HG03521 (cell line): ENCODE data around the gene RNPEPL1.

Experiments
- ATAC-seq: cut with Tn5 transposase; IDR thresholded peaks from one replicate; pipeline ENCODE4 v1.9.1; 2021; ENCODE audit warnings: mild to moderate bottlenecking, moderate library complexity; ENCODE audit not compliant: unreplicated experiment

Gene RNPEPL1

DNA sequence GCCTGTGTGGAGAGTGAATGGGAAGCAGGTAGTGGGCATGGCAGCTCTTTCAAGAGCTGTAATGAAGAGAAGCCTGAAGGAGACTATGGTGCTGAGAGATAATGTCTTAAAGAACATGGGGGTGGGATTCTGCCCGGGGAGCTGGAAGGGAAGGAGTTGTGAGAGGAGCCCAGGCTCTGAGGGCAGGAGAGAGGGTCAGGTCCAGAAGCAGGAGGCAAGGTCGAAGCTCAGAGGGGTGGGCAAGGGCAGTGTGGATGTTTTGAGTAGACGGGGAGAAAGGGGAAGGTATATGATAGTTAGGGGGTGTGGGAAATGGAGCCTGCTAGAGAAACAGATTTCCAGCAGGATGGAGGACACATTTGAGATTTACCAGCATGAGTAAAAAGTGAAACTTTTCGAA is 20.4 kb downstream of the RNPEPL1 start:
- ATAC-seq = no peak

- no peak for ATAC-seq
Observed at GRCh38 chr2:240589375-240589774, 21.1 kb downstream of the RNPEPL1 start.

DNA sequence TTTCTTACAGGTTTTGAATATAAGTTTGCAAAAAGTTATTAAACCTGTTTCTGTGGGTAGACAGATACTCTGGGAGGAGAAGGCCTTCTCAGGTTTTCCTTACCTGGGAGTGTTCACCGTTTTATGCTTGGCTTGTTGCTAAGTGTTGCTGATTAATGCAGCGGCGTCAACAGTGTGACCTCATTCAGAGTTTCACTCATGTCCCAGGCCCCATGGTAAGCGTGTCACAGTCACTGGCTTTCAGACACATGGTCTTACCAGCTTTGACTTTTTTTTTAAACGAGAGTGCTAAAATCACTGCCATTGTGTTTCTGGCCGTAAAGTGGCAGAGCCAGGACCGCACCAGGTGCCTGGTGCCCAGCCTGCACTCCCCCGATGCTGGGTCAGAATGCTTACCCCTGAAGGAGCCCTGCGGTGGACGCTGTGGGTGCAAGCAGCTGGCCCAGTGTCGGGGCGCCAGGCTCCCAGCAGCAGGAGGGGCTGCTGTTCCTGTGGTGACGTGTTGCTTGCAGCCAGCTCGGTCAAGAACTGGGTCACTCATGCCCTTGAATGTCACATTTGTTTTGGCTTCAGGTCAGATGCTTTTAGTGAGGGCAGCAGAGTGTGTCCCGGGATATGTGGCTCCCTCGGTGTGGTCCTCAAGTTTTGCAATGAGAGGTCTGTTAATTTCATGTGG is 21.7 kb downstream of the RNPEPL1 start:
- ATAC-seq = no peak

DNA sequence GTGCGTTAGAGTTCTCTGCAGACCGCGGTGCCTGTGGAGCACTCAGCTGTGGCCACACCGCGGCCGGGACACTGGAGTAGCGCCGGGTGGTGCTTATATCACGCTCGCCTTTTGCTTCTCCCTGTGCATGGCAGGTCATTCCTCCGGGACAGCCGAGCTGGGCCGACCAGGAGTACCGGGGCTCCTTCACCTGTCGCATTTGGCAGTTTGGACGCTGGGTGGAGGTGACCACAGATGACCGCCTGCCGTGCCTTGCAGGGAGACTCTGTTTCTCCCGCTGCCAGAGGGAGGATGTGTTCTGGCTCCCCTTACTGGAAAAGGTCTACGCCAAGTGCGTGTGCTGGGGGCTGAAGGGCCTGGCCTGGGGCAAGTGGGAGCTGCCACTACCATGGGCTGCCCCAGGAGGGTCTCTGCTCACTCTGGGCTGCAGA is 22.4 kb downstream of the RNPEPL1 start:
- no peak for ATAC-seq

GRCh38 chr2:240591226-240591625 is 22.9 kb downstream of the RNPEPL1 start:
- no peak for ATAC-seq

GRCh38 chr2:240591784-240592183 is 23.5 kb downstream of the RNPEPL1 start:
- no peak for ATAC-seq

GRCh38 chr2:240593026-240593702 is 24.9 kb downstream of the RNPEPL1 start:
- no peak for ATAC-seq

DNA sequence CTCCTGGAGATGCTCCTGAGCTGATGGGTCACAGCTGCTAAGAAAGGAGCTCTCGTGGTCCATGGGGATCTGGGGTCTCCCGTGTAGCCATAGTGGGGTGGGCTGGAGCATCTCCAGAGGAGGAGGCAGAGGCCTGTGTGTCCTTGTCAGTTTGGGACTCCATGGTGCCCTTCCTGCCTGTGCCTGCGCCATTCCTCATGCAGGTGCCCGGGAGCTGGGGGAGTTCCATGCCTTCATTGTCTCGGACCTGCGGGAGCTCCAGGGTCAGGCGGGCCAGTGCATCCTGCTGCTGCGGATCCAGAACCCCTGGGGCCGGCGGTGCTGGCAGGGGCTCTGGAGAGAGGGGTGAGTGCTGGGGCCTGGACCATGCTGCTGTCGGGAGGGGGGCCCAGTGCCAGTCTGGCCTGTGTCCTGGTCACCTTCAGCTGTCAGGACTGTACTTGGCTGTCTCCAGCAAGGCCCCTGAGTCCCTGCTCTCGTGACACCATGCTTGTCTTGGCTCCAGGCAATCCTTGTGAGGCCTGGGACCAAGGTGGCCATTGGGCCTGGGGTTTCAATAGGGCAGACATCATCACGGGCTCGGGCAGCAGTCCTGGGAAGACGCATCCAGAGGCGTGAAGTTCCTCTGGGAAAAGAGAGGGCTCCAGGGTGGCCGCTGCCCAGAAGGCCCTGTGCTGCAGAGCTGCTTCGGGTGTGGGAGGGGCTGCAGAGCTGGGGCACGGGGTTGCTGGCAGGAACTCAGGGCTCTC is 25.6 kb downstream of the RNPEPL1 start:
- no peak for ATAC-seq

DNA sequence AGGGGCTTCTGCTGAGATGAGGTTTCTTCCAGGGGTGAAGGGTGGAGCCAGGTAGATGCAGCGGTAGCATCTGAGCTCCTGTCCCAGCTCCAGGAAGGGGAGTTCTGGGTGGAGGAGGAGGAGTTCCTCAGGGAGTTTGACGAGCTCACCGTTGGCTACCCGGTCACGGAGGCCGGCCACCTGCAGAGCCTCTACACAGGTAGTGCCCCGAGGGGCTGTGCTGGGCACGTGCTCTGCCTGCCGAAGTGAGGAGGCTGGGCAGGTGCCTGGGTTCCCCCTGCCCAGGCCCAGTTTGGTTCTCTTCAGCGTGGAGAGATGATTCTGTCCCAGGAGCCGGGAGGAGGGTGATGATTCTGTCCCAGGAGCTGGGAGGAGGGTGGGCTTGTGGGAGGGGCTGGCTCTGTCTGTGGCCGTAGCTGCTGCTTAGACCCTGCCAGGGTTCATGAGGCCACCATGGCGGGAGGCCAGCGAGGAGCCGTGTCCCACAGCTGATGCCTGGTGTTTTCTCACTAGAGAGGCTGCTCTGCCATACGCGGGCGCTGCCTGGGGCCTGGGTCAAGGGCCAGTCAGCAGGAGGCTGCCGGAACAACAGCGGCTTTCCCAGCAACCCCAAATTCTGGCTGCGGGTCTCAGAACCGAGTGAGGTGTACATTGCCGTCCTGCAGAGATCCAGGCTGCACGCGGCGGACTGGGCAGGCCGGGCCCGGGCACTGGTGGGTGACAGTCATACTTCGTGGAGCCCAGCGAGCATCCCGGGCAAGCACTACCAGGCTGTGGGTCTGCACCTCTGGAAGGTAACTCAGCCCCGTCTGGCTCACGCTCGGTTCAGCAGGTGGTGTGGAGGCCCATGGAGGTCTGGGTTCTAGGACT is 26.5 kb downstream of the RNPEPL1 start:
- no peak for ATAC-seq

DNA sequence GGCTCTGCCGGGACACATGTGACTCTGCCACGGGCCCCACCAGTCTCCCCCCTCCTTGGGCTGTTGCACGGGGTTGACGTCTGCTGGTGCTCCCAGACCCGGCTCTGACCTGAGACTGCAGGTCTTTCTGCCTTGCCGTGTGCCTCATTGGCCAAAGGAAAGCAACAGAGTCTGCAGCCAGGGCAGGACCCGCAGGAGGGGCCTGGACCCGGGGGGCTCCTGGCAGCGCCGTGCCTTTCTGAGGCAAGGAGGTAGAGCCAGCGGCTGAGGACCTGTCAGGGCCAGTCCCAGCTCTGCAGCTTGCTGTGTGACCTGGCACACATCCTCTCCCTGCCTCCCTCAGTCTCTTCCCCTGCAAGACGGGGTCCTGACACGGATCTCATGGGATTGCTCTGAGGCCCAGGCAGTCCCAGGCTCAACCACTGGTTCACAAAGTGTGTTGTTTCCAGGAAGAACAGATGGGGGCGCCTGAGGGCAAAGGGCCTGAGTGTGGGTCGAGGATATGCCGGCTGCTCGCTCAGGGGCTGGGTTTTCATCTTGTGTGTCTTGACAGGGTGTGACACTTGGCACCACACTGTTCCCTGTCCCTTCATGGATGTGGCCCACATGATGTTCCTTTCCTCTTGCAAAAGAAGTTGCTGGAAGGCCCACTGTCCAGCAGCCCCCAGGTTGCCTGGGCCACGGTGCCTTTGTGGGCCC is 27.2 kb downstream of the RNPEPL1 start:
- ATAC-seq = no peak

- ATAC-seq = no peak
Observed at GRCh38 chr2:240596080-240596460, 27.8 kb downstream of the RNPEPL1 start.

GRCh38 chr2:240596491-240596931 is 28.2 kb downstream of the RNPEPL1 start:
- no peak for ATAC-seq

DNA sequence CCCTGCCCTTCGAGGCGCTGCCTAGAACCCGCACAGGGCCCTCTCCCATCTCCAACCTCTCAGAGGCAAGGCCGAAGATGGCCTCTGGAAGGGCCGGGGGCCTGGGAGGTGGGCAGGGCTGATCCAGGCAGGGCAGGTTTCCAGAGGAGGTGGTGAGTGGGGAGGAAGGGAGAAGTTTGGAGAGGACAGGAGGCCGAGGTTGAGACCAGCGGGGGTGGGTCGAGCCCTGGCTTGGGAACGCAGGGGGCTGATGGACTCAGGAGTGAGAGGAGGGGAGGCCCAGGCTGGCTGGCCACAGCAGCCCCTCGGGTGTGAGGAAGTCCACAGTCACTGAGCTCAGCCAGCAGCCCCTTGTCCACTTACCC is 28.8 kb downstream of the RNPEPL1 start:
- ATAC-seq = no peak

- no peak for ATAC-seq
Observed at GRCh38 chr2:240597419-240598181, 29.3 kb downstream of the RNPEPL1 start.

- no peak for ATAC-seq
Observed at GRCh38 chr2:240598311-240598911, 30.1 kb downstream of the RNPEPL1 start.

- no peak for ATAC-seq
Observed at GRCh38 chr2:240599141-240599583, 30.9 kb downstream of the RNPEPL1 start.

DNA sequence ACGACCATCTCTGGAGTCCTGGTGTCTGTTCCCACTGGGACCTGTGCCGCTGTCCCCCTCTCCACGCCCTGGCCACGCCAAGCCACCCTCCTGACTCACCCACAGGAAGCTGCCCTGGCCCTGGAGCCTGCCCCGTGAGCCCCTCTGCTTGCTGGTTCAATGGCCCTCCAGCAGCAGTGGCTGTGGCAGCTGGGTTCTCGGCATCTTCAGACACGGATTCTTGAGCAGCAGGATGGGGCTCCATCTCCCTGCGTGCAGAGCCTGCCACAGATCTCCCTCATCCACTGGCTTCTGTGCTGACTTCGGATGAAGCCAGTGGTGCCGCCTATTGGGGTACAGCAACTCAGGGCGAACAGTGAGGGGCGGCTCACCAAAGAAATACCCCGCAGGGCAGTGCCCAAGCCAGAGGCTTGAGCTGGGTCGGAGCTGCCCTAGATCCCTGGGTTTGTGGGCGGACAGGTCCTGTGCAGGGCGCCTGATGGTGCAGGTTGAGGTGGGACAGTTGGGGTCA is 32.2 kb downstream of the RNPEPL1 start:
- ATAC-seq = no peak

DNA sequence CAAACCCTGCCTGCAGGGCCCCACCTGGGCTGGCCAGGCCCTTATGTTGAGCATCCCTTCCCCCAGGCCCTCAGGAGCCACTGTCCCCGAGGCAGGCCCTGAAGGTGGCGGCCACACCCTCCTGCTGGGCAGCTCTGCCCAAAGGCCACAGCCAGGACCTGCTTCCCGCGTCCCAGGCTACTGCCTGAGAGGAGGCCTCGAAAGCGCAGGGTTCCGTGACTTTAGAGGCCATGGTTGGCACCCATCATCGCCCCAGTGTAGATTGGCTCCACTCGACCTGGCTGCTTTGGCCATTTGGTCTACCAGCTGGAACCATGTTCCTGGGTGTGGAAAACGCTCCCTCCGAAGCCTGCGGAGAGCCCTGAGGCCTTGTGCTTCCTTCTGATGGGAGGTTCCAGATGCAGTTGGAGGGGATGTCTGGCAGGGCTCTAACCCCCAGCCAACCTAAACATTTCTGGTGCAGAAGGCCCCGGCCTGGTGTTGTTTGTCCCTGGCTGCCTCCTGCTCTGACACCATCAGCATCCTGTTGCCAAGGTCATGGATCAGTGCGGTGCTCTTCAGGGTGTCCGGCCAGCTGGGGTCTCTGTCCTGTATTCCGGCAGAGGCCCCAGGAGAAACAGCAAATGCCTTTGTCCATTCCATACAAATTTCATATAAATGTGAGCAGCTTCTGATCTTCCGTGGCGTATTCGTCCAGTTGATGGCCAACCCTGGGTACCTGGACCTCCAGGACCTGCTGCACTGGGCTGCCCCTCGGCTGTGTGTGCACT is 33.0 kb downstream of the RNPEPL1 start:
- no peak for ATAC-seq
